ENCODE measurements around the gene UNC80. TPM values are rescaled to one million over a fixed set of nuclear protein-coding genes. Genes with fewer than 3 reads are reported as not detected.

The UNC80 gene
- total RNA-seq, 1 experiment from 2014 or later, result not detected

DNA sequence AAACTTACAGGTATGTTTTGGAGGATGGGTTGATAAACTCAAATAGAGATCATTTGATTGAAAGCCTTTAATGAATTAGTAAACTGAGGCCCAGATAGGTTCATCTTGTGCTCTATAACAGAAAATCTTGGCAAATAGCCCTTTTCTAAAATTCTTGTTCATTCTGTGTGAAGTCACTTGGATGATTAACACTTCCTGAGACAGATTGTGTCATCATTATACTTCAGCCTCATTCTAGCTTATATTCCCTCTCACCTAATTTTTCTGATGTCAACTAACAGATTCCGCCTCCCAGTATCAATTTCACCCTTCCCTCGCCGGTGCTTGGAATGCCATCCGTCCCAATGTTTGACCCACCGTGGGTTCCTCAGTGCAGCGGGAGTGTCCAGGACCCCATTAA lies 146.6 kb downstream of the UNC80 start:
- intact Hi-C loops (cut with micrococcal nuclease; ENCODE audit: unreplicated experiment), result no loop called here
- Histone ChIP-seq H3F3A (ENCODE audit: insufficient read depth, low read depth) (no peaks in the 10 kb centered on the region), H3K4me3 (no peak overlapping the region), H3K9me2 (ENCODE audit: insufficient read depth) (no peaks in the 10 kb centered on the region), H3K36me3 (ENCODE audit: low read depth) (no peaks in the 10 kb centered on the region), H3K27ac (no peak overlapping the region), H3K4me1 (replicated peaks; ENCODE audit: insufficient read depth) (no peaks in the 10 kb centered on the region), H4K20me1 (ENCODE audit: insufficient read depth) (no peaks in the 10 kb centered on the region), H3K27me3 (ENCODE audit: insufficient read depth, low read depth) (no peaks in the 10 kb centered on the region), H3K79me2 (ENCODE audit: low read depth) (no peaks in the 10 kb centered on the region), H3K9me3 (ENCODE audit: insufficient read depth, low read depth) (no peaks in the 10 kb centered on the region), H3K4me2 (no peak overlapping the region), H2AFZ (no peak overlapping the region)
- CTCF ChIA-PET, result no interaction called here
- BruUV-seq (replicated peaks), result no TSS peak
- no peak for DNase-seq
- POLR2A ChIA-PET (ENCODE audit: unreplicated experiment), result no interaction called here
- TF ChIP-seq EZH2 (IDR thresholded peaks at IDR 0.05; ENCODE audit: low read depth), result no peak

DNA sequence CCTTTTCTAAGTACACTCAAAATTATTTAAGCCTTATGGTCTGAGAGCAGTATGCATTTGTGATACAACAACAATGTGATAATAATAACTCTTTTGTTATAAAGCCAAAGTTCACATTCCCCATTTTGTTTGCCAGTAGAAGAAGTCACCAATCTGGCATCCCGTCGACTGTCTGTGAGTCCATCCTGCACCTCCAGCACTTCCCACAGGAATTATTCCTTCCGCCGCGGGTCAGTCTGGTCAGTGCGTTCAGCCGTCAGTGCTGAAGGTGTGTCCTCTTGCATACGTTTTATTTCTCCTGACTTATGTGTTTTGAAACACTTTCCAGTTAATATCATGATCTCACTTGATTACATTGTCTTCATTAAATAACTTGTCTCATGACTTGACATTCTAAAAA lies 150.5 kb downstream of the UNC80 start:
- Histone ChIP-seq H3F3A (ENCODE audit: insufficient read depth, low read depth) (no peaks in the 10 kb centered on the region), H3K4me1 (replicated peaks; ENCODE audit: insufficient read depth) (no peaks in the 10 kb centered on the region), H3K9me2 (ENCODE audit: insufficient read depth) (no peaks in the 10 kb centered on the region), H3K79me2 (ENCODE audit: low read depth) (no peaks in the 10 kb centered on the region), H2AFZ (no peak overlapping the region), H3K4me3 (no peak overlapping the region), H3K4me2 (no peak overlapping the region), H4K20me1 (ENCODE audit: insufficient read depth) (no peaks in the 10 kb centered on the region), H3K27me3 (ENCODE audit: insufficient read depth, low read depth) (no peaks in the 10 kb centered on the region), H3K9me3 (ENCODE audit: insufficient read depth, low read depth) (no peaks in the 10 kb centered on the region), H3K36me3 (ENCODE audit: low read depth) (no peaks in the 10 kb centered on the region), H3K27ac (no peak overlapping the region)
- no TSS peak for BruUV-seq (replicated peaks)
- DNase-seq, result no peak
- ChIA-PET CTCF (no interaction called here), POLR2A (ENCODE audit: unreplicated experiment) (no interaction called here)
- intact Hi-C loops (cut with micrococcal nuclease; ENCODE audit: unreplicated experiment), result no loop called here
- no peak for TF ChIP-seq EZH2 (IDR thresholded peaks at IDR 0.05; ENCODE audit: low read depth)
- TF ChIP-seq, protein P1, sequence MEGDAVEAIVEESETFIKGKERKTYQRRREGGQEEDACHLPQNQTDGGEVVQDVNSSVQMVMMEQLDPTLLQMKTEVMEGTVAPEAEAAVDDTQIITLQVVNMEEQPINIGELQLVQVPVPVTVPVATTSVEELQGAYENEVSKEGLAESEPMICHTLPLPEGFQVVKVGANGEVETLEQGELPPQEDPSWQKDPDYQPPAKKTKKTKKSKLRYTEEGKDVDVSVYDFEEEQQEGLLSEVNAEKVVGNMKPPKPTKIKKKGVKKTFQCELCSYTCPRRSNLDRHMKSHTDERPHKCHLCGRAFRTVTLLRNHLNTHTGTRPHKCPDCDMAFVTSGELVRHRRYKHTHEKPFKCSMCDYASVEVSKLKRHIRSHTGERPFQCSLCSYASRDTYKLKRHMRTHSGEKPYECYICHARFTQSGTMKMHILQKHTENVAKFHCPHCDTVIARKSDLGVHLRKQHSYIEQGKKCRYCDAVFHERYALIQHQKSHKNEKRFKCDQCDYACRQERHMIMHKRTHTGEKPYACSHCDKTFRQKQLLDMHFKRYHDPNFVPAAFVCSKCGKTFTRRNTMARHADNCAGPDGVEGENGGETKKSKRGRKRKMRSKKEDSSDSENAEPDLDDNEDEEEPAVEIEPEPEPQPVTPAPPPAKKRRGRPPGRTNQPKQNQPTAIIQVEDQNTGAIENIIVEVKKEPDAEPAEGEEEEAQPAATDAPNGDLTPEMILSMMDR (conservative IDR thresholded peaks at IDR 0.05), result no peak

DNA sequence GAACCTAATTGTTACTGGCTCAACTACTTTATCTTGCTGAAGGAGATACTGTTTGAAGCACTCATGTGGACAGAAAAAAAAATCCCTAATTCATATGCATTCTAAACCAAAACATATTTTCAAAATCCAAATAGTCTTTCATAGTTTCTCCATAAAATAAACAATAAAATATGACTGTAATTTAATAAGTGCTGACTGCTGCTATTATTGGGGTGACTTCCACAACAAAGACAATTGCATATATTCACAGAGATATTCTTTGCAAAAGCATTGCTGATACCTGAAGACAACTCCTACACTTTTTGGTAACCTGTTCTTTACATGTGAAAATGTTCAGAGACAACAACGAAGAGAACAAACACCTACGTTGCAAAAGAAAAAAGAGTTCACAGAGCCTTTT lies 157.7 kb downstream of the UNC80 start:
- Histone ChIP-seq H3K36me3 (ENCODE audit: low read depth) (no peaks in the 10 kb centered on the region), H3K4me3 (no peak overlapping the region), H3K9me3 (ENCODE audit: insufficient read depth, low read depth) (no peaks in the 10 kb centered on the region), H3K79me2 (ENCODE audit: low read depth) (no peaks in the 10 kb centered on the region), H4K20me1 (ENCODE audit: insufficient read depth) (no peaks in the 10 kb centered on the region), H3F3A (ENCODE audit: insufficient read depth, low read depth) (no peaks in the 10 kb centered on the region), H3K4me1 (replicated peaks; ENCODE audit: insufficient read depth) (no peaks in the 10 kb centered on the region), H3K4me2 (no peak overlapping the region), H2AFZ (no peak overlapping the region), H3K27ac (no peak overlapping the region), H3K27me3 (ENCODE audit: insufficient read depth, low read depth) (no peaks in the 10 kb centered on the region), H3K9me2 (ENCODE audit: insufficient read depth) (no peaks in the 10 kb centered on the region; the same call in 1 of the 2 replicates)
- ChIA-PET CTCF (interaction anchor here (0.6 kb wide), 1 partner anchor 270 kb away, joined by 3 read pairs; no protein-coding TSS in a partner anchor), POLR2A (ENCODE audit: unreplicated experiment) (no interaction called here)
- DNase-seq, result no peak
- BruUV-seq (replicated peaks), result no TSS peak
- no peak for TF ChIP-seq EZH2 (IDR thresholded peaks at IDR 0.05; ENCODE audit: low read depth)
- TF ChIP-seq, protein P1 (conservative IDR thresholded peaks at IDR 0.05), result no peak
- intact Hi-C loops (cut with micrococcal nuclease; ENCODE audit: unreplicated experiment), result no loop called here

Data from PC-9 (cell line).